ENCODE results near the gene LYG2. TPM values are rescaled to one million over a fixed set of nuclear protein-coding genes. Genes with fewer than 3 reads are reported as not detected.

Gene LYG2
- total RNA-seq, 6 experiments from 2014 or later = not detected

GRCh38 chr2:99217929-99218501, 37.5 kb downstream of the LYG2 start:
- no peak for TF ChIP-seq CTCF (IDR thresholded peaks at IDR 0.05)
- DNase-seq = no peak
- Mint-ChIP-seq H3K27me3 (ENCODE audit: insufficient read depth) (peaks cover 2% of the 10 kb centered on the region; the same call in 1 of the 2 replicates), H3K36me3 (ENCODE audit: low read depth) (peaks cover 16% of the 10 kb centered on the region), H3K9me3 (no peaks in the 10 kb centered on the region), H3K4me3 (no peak overlapping the region), H3K27ac (no peak overlapping the region), H3K4me1 (ENCODE audit: low read depth) (no peaks in the 10 kb centered on the region)

DNA sequence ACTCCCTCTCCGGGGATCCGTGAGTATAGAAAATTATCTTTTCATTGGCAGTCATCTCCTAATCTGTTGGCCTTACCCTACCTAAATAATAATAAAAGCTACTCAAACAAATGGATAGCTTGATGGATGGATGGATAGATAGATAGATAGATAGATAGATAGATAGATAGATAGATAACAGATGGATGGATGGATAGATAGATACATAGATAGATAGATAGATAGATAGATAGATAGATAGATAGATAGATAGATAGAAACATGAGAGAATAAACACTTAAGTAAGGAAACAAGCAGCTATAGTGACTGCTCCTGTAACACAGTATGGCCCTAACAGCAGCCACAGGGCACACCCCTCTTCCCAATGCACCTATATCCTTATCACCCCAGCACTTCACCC, 39.4 kb downstream of the LYG2 start:
- no peak for TF ChIP-seq CTCF (IDR thresholded peaks at IDR 0.05)
- Mint-ChIP-seq H3K4me1 (ENCODE audit: low read depth) (no peaks in the 10 kb centered on the region), H3K4me3 (no peak overlapping the region), H3K36me3 (ENCODE audit: low read depth) (peaks cover 17% of the 10 kb centered on the region), H3K27ac (no peak overlapping the region), H3K27me3 (ENCODE audit: insufficient read depth) (peaks cover 2% of the 10 kb centered on the region; the same call in 1 of the 2 replicates), H3K9me3 (no peaks in the 10 kb centered on the region)
- no peak for DNase-seq

GRCh38 chr2:99205491-99205890, 50.0 kb downstream of the LYG2 start:
- no peak for TF ChIP-seq CTCF (IDR thresholded peaks at IDR 0.05)
- H3K4me3 Mint-ChIP-seq = no peak overlapping the region
- no peak overlapping the region for H3K27ac Mint-ChIP-seq
- H3K4me1 Mint-ChIP-seq (ENCODE audit: low read depth) = no peaks in the 10 kb centered on the region
- H3K9me3 Mint-ChIP-seq = peaks cover 5% of the 10 kb centered on the region; the same call in 1 of the 2 replicates
- H3K27me3 Mint-ChIP-seq (ENCODE audit: insufficient read depth) = no peaks in the 10 kb centered on the region
- DNase-seq = no peak
- H3K36me3 Mint-ChIP-seq (ENCODE audit: low read depth) = peaks cover 29% of the 10 kb centered on the region

DNA sequence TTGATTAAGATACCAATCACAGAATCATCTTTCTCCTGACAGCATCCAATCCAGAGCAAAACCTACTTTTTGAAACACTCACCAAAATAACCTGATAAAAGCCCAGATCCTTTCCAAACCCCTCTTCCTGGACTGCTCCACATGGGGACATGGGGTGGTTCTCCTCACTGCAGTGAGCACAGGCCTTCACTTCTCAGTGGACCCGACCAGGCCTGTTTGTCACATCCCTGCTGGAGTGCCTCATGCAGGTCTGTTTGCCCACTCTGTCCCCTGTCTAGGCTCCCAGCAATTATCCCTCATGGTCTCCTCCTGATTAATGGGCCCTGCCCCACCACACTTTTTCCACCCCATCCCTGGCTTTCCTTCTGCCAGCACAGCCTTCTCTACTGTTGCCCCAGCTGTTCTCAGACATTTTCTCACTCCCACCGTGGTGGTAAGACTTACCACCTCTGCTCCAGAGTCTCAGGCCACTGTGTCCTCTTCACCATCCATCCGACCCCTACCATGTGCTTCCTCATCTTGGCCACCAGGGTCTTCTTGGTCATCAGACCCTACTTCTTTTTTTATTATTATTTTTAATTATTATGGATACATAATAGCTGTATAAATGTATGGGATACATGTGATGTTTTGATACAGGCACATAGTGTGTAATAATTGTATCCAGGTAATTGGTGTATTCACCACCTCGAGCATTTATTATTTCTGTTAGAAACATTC, 53.3 kb downstream of the LYG2 start:
- Mint-ChIP-seq H3K27ac (no peak overlapping the region), H3K36me3 (ENCODE audit: low read depth) (peaks cover 19% of the 10 kb centered on the region), H3K9me3 (peaks cover 5% of the 10 kb centered on the region; the same call in 1 of the 2 replicates), H3K4me1 (ENCODE audit: low read depth) (no peaks in the 10 kb centered on the region), H3K27me3 (ENCODE audit: insufficient read depth) (no peaks in the 10 kb centered on the region), H3K4me3 (no peak overlapping the region)
- peak; percentile 58 for TF ChIP-seq CTCF (IDR thresholded peaks at IDR 0.05)
- no peak for DNase-seq

DNA sequence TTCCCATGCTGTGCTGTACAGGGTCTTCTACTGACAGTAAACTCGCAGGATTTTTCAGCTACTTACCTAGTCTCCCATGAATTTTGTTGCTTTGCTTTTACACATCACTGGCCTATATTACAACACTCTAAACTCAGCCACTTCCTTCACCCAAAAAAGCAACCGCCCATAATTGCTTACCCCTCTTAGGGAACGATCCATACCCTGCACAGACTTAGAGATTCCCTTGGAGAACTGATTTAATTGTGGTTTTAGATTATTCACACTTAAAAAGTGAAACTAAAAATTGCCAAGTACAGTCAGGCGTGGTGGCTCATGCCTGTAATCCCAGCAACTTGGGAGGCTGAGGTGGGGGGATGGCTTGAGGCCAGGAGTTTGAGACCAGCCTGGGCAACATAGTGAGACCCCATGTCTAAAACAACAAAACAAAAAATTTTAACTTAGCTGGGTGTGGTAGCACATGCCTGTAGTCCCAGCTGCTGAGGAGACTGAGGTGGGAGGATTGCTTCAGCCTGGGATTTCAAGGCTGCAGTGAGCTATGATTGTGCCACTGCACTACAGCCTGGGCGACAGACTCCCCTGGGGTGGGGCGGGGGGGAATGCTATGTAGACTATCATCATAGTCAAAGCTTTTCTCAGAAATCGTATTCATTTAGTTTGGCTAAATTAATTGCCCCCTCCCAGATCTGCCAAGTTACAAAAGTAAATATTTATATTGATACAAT, 55.2 kb downstream of the LYG2 start:
- H3K4me3 Mint-ChIP-seq = no peak overlapping the region
- no peaks in the 10 kb centered on the region for H3K27me3 Mint-ChIP-seq (ENCODE audit: insufficient read depth)
- TF ChIP-seq CTCF (IDR thresholded peaks at IDR 0.05) = no peak
- no peak for DNase-seq
- H3K27ac Mint-ChIP-seq = no peak overlapping the region
- H3K9me3 Mint-ChIP-seq = no peaks in the 10 kb centered on the region
- H3K4me1 Mint-ChIP-seq (ENCODE audit: low read depth) = no peaks in the 10 kb centered on the region
- peaks cover 18% of the 10 kb centered on the region for H3K36me3 Mint-ChIP-seq (ENCODE audit: low read depth)

Measured in HFFc6 (cell line).